A549 treated with CORT108297 at 1 μM for 4 hours (cell line): Measurements from ENCODE around the gene LRRC36. TPM values are rescaled to one million over a fixed set of nuclear protein-coding genes. Genes with fewer than 3 reads are reported as not detected.

Experiments
- total RNA-seq: library from RNA; stranded (reverse); fragments of 200-300 nt; extraction: Qiagen RNA extraction; gene quantifications from 5 replicates; pipeline ENCODE4 v1.2.3, GENCODE V29; 2022

LRRC36 gene
- total RNA-seq = 0.09 to 0.23 TPM (median 0.09 TPM) in 3 of 5 replicates, not detected in the others

GRCh38 chr16:67326472-67327309, at the start of gene LRRC36, which contains the start of gene KCTD19:
TSS of gene LRRC36 (plus strand) at chr16:67326815. CDS start at chr16:67326863, 48 bp downstream.
TSS of gene KCTD19 (minus strand) at chr16:67326741. CDS start at chr16:67326707, 34 bp downstream.

GRCh38 chr16:67279296-67280089, 47.1 kb upstream of the LRRC36 start, which contains the start of gene PLEKHG4:
TSS of gene PLEKHG4 (plus strand) at chr16:67279532. CDS start at chr16:67280045, 513 bp downstream.

GRCh38 chr16:67393111-67393787, 66.6 kb downstream of the LRRC36 start, which contains the start of gene TPPP3:
TSS of gene TPPP3 (minus strand) at chr16:67393498. CDS start at chr16:67391111, 2,387 bp downstream.

GRCh38 chr16:67415872-67416793, 89.5 kb downstream of the LRRC36 start, which contains the start of gene ZDHHC1:
TSS of gene ZDHHC1 (minus strand) at chr16:67416477. CDS start at chr16:67407775, 8,702 bp downstream.

GRCh38 chr16:67430977-67431774, 104.6 kb downstream of the LRRC36 start, which contains the start of gene HSD11B2:
TSS of gene HSD11B2 (plus strand) at chr16:67431121. CDS start at chr16:67431249, 128 bp downstream.

Other genes with a start within 250 kb of the LRRC36 start
- gene PHAF1, start 216.9 kb upstream of the LRRC36 start, total RNA-seq = 23.5 to 25.5 TPM (median 24.7 TPM) in 5 replicates
- 5.4 to 9.1 TPM (median 8.6 TPM) in 5 replicates for gene B3GNT9, start 175.8 kb upstream of the LRRC36 start, total RNA-seq
- gene TRADD, start 166.9 kb upstream of the LRRC36 start, total RNA-seq = 14.2 to 21.6 TPM (median 21.1 TPM) in 5 replicates
- 5.7 to 11.0 TPM (median 9.2 TPM) in 5 replicates for gene FBXL8, start 166.9 kb upstream of the LRRC36 start, total RNA-seq
- gene HSF4, start 162.1 kb upstream of the LRRC36 start, total RNA-seq = 8.4 to 20.3 TPM (median 16.7 TPM) in 5 replicates
- gene NOL3, start 156.3 kb upstream of the LRRC36 start, total RNA-seq = 45.8 to 62.3 TPM (median 61.0 TPM) in 5 replicates
- gene MATCAP1, start 142.9 kb upstream of the LRRC36 start, total RNA-seq = 4.3 to 7.2 TPM (median 6.4 TPM) in 5 replicates
- 0.07 to 0.24 TPM (median 0.07 TPM) in 3 of 5 replicates, not detected in the others for gene EXOC3L1, start 136.7 kb upstream of the LRRC36 start, total RNA-seq
- gene E2F4, start 134.7 kb upstream of the LRRC36 start, total RNA-seq = 79.5 to 101 TPM (median 99.3 TPM) in 5 replicates
- 0.93 to 1.7 TPM (median 1.3 TPM) in 5 replicates for gene ELMO3, start 127.7 kb upstream of the LRRC36 start, total RNA-seq
- gene TMEM208, start 99.7 kb upstream of the LRRC36 start, total RNA-seq = 79.6 to 102 TPM (median 96.1 TPM) in 5 replicates
- gene FHOD1, start 79.3 kb upstream of the LRRC36 start, total RNA-seq = 38.5 to 60.0 TPM (median 51.3 TPM) in 5 replicates
- gene SLC9A5, start 77.8 kb upstream of the LRRC36 start, total RNA-seq = 1.3 to 1.8 TPM (median 1.7 TPM) in 5 replicates
- gene PLEKHG4, start 47.3 kb upstream of the LRRC36 start, total RNA-seq = 12.3 to 18.7 TPM (median 16.7 TPM) in 5 replicates
- gene KCTD19, start 74 bp upstream of the LRRC36 start, total RNA-seq = 0.09 to 0.46 TPM (median 0.21 TPM) in 5 replicates
- gene TPPP3, start 66.7 kb downstream of the LRRC36 start, total RNA-seq = 8.5 to 14.6 TPM (median 13.3 TPM) in 5 replicates
- 4.9 to 7.6 TPM (median 7.3 TPM) in 5 replicates for gene ZDHHC1, start 89.7 kb downstream of the LRRC36 start, total RNA-seq
- gene HSD11B2, start 104.3 kb downstream of the LRRC36 start, total RNA-seq = 1.3 to 2.3 TPM (median 2.0 TPM) in 5 replicates
- gene ATP6V0D1, start 154.3 kb downstream of the LRRC36 start, total RNA-seq = 99.2 to 120 TPM (median 116 TPM) in 5 replicates
- gene AGRP, start 156.7 kb downstream of the LRRC36 start, total RNA-seq = not detected in 5 replicates
- gene RIPOR1, start 202.0 kb downstream of the LRRC36 start, total RNA-seq = 39.0 to 48.1 TPM (median 42.2 TPM) in 5 replicates
- 33.0 to 40.9 TPM (median 35.4 TPM) in 5 replicates for gene CTCF, start 235.7 kb downstream of the LRRC36 start, total RNA-seq